IMR-90 (cell line): Measurements from ENCODE around the gene IL24. TPM values are rescaled to one million over a fixed set of nuclear protein-coding genes. Genes with fewer than 3 reads are reported as not detected.

ENCODE experiments used
- ATAC-seq: fragments of 200-7000 bp; cut with Tn5 transposase; 2 replicates; pipeline ENCODE4 v1.9.1; 2020; ENCODE audit warnings: low read depth, mild to moderate bottlenecking, moderate library complexity
- BruUV-seq: library from RNA; stranded (reverse); fragments of 400-500 nt; replicated peaks from 2 replicates; lab custom pipeline; 2021; lab: Mats Ljungman, UMichigan
- CTCF ChIA-PET: fragments of 300-600 bp; formaldehyde crosslinking; extraction: SDS; loops from one replicate; lab custom pipeline; 2021; ENCODE audit warnings: antibody characterized with exemption; lab: Yijun Ruan, JAX
- POLR2A ChIA-PET: fragments of 300-600 bp; sonication (Branson Sonifier 250); formaldehyde crosslinking; loops from one replicate; lab custom pipeline; 2022; ENCODE audit warnings: antibody characterized with exemption; ENCODE audit not compliant: unreplicated experiment; lab: Charles Lee
- DNase-seq: peaks from one replicate; pipeline ENCODE4 v3.0.0; 2013
- H2AFZ ChIP-seq: replicated peaks from 2 replicates; pipeline ENCODE3; 2013; ENCODE audit warnings: low read length, mild to moderate bottlenecking; ENCODE audit not compliant: poor library complexity
- H2AK5ac ChIP-seq: 2 replicates; pipeline ENCODE4 v1.6.1; 2013; ENCODE audit warnings: low read depth, low read length, inconsistent platforms
- H2AK9ac ChIP-seq: replicated peaks from 2 replicates; pipeline ENCODE3; 2013; ENCODE audit warnings: mild to moderate bottlenecking, low read depth, low read length, moderate library complexity; ENCODE audit not compliant: poor library complexity
- H2BK120ac ChIP-seq: 2 replicates; pipeline ENCODE4 v1.6.1; 2013; ENCODE audit warnings: low read depth, low read length, inconsistent platforms
- H2BK15ac ChIP-seq: 3 replicates; pipeline ENCODE4 v1.6.1; 2013; ENCODE audit warnings: low read depth, low read length, inconsistent platforms
- H2BK20ac ChIP-seq: 2 replicates; pipeline ENCODE4 v1.6.1; 2013; ENCODE audit warnings: low read depth, mild to moderate bottlenecking, inconsistent platforms, low read length, moderate library complexity
- H2BK5ac ChIP-seq: 2 replicates; pipeline ENCODE4 v1.6.1; 2013; ENCODE audit warnings: mild to moderate bottlenecking, low read depth, low read length, inconsistent platforms; ENCODE audit not compliant: poor library complexity, severe bottlenecking
- H3K14ac ChIP-seq: replicated peaks from 2 replicates; pipeline ENCODE4 v1.6.1; 2013; ENCODE audit warnings: low read depth, low read length, inconsistent platforms
- H3K18ac ChIP-seq: 2 replicates; pipeline ENCODE4 v1.6.1; 2013; ENCODE audit warnings: low read depth, low read length, control low read depth
- H3K23ac ChIP-seq: 2 replicates; pipeline ENCODE4 v1.6.1; 2013; ENCODE audit warnings: low read depth, low read length, inconsistent platforms
- H3K27ac ChIP-seq: 2 replicates; pipeline ENCODE4 v1.5.1; 2013; ENCODE audit warnings: mild to moderate bottlenecking, control low read depth, low read length; ENCODE audit not compliant: insufficient read depth
- H3K27me3 ChIP-seq: 2 replicates; pipeline ENCODE4 v1.6.1; 2013; ENCODE audit warnings: low read length; ENCODE audit not compliant: control insufficient read depth, insufficient read depth
- H3K36me3 ChIP-seq: 2 replicates; pipeline ENCODE4 v1.6.1; 2013; ENCODE audit warnings: low read length, mixed read lengths; ENCODE audit not compliant: control insufficient read depth, insufficient read depth
- H3K4ac ChIP-seq: 2 replicates; pipeline ENCODE4 v1.6.1; 2013; ENCODE audit warnings: low read depth, low read length, inconsistent platforms
- H3K4me1 ChIP-seq: 2 replicates; pipeline ENCODE4 v1.6.1; 2013; ENCODE audit warnings: low read length, mixed read lengths; ENCODE audit not compliant: control insufficient read depth, insufficient read depth
- H3K4me2 ChIP-seq: 2 replicates; pipeline ENCODE4 v1.6.1; 2013; ENCODE audit warnings: low read depth, mild to moderate bottlenecking, control low read depth, low read length, moderate library complexity
- H3K4me3 ChIP-seq: 2 replicates; pipeline ENCODE4 v1.5.1; 2013; ENCODE audit warnings: low read depth, mild to moderate bottlenecking, control low read depth, low read length, moderate library complexity; ENCODE audit not compliant: insufficient read depth
- H3K56ac ChIP-seq: 2 replicates; pipeline ENCODE4 v1.6.1; 2013; ENCODE audit warnings: low read length, inconsistent platforms; ENCODE audit not compliant: insufficient read depth; ENCODE audit errors: extremely low read depth
- H3K79me1 ChIP-seq, 2 experiments: 2 replicates each; pipeline ENCODE4 v1.6.1; 2013; ENCODE audit warnings: low read length in 2 of 2, inconsistent platforms in 1 of 2, low read depth in 1 of 2
- H3K9ac ChIP-seq: 2 replicates; pipeline ENCODE4 v1.6.1; 2013; ENCODE audit warnings: low read depth, low read length, control low read depth
- H3K9me1 ChIP-seq: 2 replicates; pipeline ENCODE4 v1.6.1; 2013; ENCODE audit warnings: low read length, inconsistent platforms; ENCODE audit not compliant: insufficient read depth
- H3K9me3 ChIP-seq: 2 replicates; pipeline ENCODE4 v1.6.1; 2013; ENCODE audit warnings: low read length; ENCODE audit not compliant: control insufficient read depth, insufficient read depth
- H4K20me1 ChIP-seq: 2 replicates; pipeline ENCODE4 v1.6.1; 2013; ENCODE audit warnings: low read length, inconsistent platforms; ENCODE audit not compliant: insufficient read depth
- H4K5ac ChIP-seq: 2 replicates; pipeline ENCODE4 v1.6.1; 2013; ENCODE audit warnings: mild to moderate bottlenecking, low read depth, low read length, control low read depth
- H4K8ac ChIP-seq, 2 experiments: 2 replicates each; pipeline ENCODE4 v1.6.1; 2013; ENCODE audit warnings: low read depth in 2 of 2, low read length in 2 of 2, control low read depth in 1 of 2, inconsistent platforms in 1 of 2
- H4K91ac ChIP-seq: 2 replicates; pipeline ENCODE4 v1.6.1; 2013; ENCODE audit warnings: low read depth, low read length, inconsistent platforms; ENCODE audit not compliant: insufficient read depth
- BHLHE40 ChIP-seq: fragments of 150-350 bp; IDR thresholded peaks from 2 replicates; pipeline ENCODE4 v1.6.1; 2016; ENCODE audit warnings: mild to moderate bottlenecking, low read depth, low read length
- CHD1 ChIP-seq: IDR thresholded peaks from 2 replicates; pipeline ENCODE4 v1.6.1; 2012; ENCODE audit warnings: low read depth, low read length, improper control_type of control experiment
- NFE2L2 ChIP-seq: fragments of 150-350 bp; IDR thresholded peaks from 2 replicates; pipeline ENCODE4 v1.6.1; 2016; ENCODE audit warnings: low read depth, mild to moderate bottlenecking, low read length
- RCOR1 ChIP-seq: IDR thresholded peaks from 2 replicates; pipeline ENCODE4 v1.6.1; 2012; ENCODE audit warnings: mild to moderate bottlenecking, low read length, improper control_type of control experiment; ENCODE audit not compliant: insufficient replicate concordance
- WGBS, 2 experiments: methylation state at CpG; one replicate each; pipeline versions ENCODE4 v1.1.5 to v1.1.7; 2013; ENCODE audit warnings: missing lambda C conversion rate in 2 of 2; ENCODE audit not compliant: insufficient read length in 1 of 2; ENCODE audit errors: extremely low coverage in 2 of 2; 5-methylcytosine and 5-hydroxymethylcytosine counted together
- dilution Hi-C: fragments of 300-500 bp; cut with HindIII; formaldehyde crosslinking; loops from one replicate; pipeline ENCODE4 v1.14.3; 2018; ENCODE audit warnings: low sequenced_read_pairs; ENCODE audit not compliant: unreplicated experiment
- in situ Hi-C: fragments of 300-500 bp; cut with MboI; formaldehyde crosslinking; loops from 3 replicates; pipeline ENCODE4 v1.14.3; 2019; ENCODE audit warnings: low sequenced_read_pairs, inconsistent platforms, mixed read lengths
- intact Hi-C: fragments of 100-400 bp; cut with micrococcal nuclease; formaldehyde crosslinking; loops from 2 replicates; pipeline ENCODE4 v1.10.0; 2022
- polyA plus RNA-seq, 3 experiments: library from polyadenylated mRNA; depleted of rRNA; stranded (reverse); fragments of >200 nt; gene quantifications; 2 replicates each; pipeline ENCODE4 v1.2.3, GENCODE V29; 2012; ENCODE audit warnings: low replicate concordance in 1 of 3
- total RNA-seq: library from RNA; depleted of rRNA; stranded (reverse); fragments of >200 nt; gene quantifications from 2 replicates; pipeline ENCODE4 v1.2.3, GENCODE V29; 2012

Gene IL24
- total and polyA plus RNA-seq, 2 of the 4 experiments (the other 2 are of a cell fraction): 0.12 to 0.18 TPM

- Histone ChIP-seq H2BK20ac (no peak overlapping the region), H3K4ac (no peak overlapping the region), H3K14ac (no peak overlapping the region), H3K27ac (no peak overlapping the region), H3K4me2 (no peak overlapping the region), H3K79me1 (no peaks in the 10 kb centered on the region), H3K36me3 (no peaks in the 10 kb centered on the region), H2AK5ac (no peak overlapping the region), H2BK120ac (no peak overlapping the region), H2AK9ac (peak overlapping the region; percentile 35), H4K91ac (no peak overlapping the region), H3K56ac (no peak overlapping the region), H3K4me1 (no peaks in the 10 kb centered on the region), H3K9me3 (no peaks in the 10 kb centered on the region), H4K8ac (no peak overlapping the region), H4K5ac (no peak overlapping the region), H2AFZ (no peak overlapping the region), H3K9me1 (no peaks in the 10 kb centered on the region), H4K20me1 (no peaks in the 10 kb centered on the region), H2BK5ac (no peak overlapping the region), H3K27me3 (peaks cover 41% of the 10 kb centered on the region), H3K9ac (no peak overlapping the region), H2BK15ac (no peak overlapping the region), H3K18ac (no peak overlapping the region), H3K4me3 (no peak overlapping the region), H3K23ac (no peak overlapping the region)
- in situ Hi-C loops: no loop called here
- intact Hi-C loops: loop anchor here (5.0 kb wide), 1 partner anchor 140 kb away; no protein-coding TSS in a partner anchor
- BruUV-seq: no TSS peak
- CTCF ChIA-PET: no interaction called here
- 79% methylated on average over 2 of the region's 6 CpGs; no CpG with 5 or more reads in 1 of the 2 experiments for WGBS, 2 experiments
- no peak for DNase-seq
- dilution Hi-C loops: no loop called here
- POLR2A ChIA-PET: no interaction called here
- ATAC-seq: no peak
- TF ChIP-seq NFE2L2: no peak
- TF ChIP-seq CHD1: no peak
- TF ChIP-seq RCOR1: no peak
- no peak for TF ChIP-seq BHLHE40
These were observed 40.2 kb downstream of the IL24 start for GRCh38 chr1:206937425-206937824.
